MM.1S (cell line): ENCODE results near the gene OR10H2.
A peak's percentile ranks its signal among the peaks of the same experiment; 100 is the strongest.

ENCODE experiments used
- DNase-seq: peaks from one replicate; pipeline ENCODE4 v3.0.0-alpha.2; 2015
- H2AFZ ChIP-seq: fragments of 300-600 bp; sonication (generic); 2 replicates; pipeline ENCODE4 v1.6.0; 2016; ENCODE audit warnings: antibody characterized with exemption, low read length
- H3F3A ChIP-seq: fragments of 300-600 bp; sonication (generic); 2 replicates; pipeline ENCODE4 v1.6.1; 2016; ENCODE audit warnings: mild to moderate bottlenecking, antibody characterized with exemption, low read length, moderate library complexity, mixed read lengths; ENCODE audit not compliant: insufficient read depth
- H3K27ac ChIP-seq: fragments of 300-600 bp; sonication (generic); 2 replicates; pipeline ENCODE4 v1.5.1; 2016; ENCODE audit warnings: mild to moderate bottlenecking, low read length
- H3K27me3 ChIP-seq: fragments of 300-600 bp; sonication (generic); replicated peaks from 2 replicates; pipeline ENCODE4 v1.6.0; 2016; ENCODE audit warnings: low read length; ENCODE audit not compliant: insufficient read depth
- H3K36me3 ChIP-seq: fragments of 300-600 bp; sonication (generic); replicated peaks from 2 replicates; pipeline ENCODE4 v1.6.1; 2016; ENCODE audit warnings: mild to moderate bottlenecking, low read length, mixed read lengths; ENCODE audit not compliant: insufficient read depth
- H3K4me1 ChIP-seq: fragments of 300-600 bp; sonication (generic); 2 replicates; pipeline ENCODE4 v1.6.1; 2016; ENCODE audit warnings: low read length, mixed read lengths
- H3K4me2 ChIP-seq: fragments of 300-600 bp; sonication (generic); 2 replicates; pipeline ENCODE4 v1.6.0; 2016; ENCODE audit warnings: low read depth, low read length
- H3K4me3 ChIP-seq: fragments of 300-600 bp; sonication (generic); 2 replicates; pipeline ENCODE4 v1.5.1; 2016; ENCODE audit warnings: low read length, mixed read lengths
- H3K79me2 ChIP-seq: fragments of 300-600 bp; sonication (generic); 2 replicates; pipeline ENCODE4 v1.6.1; 2016; ENCODE audit warnings: mixed run types, low read length, mixed read lengths
- H3K9ac ChIP-seq: fragments of 300-600 bp; sonication (generic); 2 replicates; pipeline ENCODE4 v1.6.1; 2016; ENCODE audit warnings: low read length, mixed read lengths
- H3K9me2 ChIP-seq: fragments of 300-600 bp; sonication (generic); replicated peaks from 2 replicates; pipeline ENCODE4 v1.6.1; 2016; ENCODE audit warnings: mild to moderate bottlenecking, low read length, mixed read lengths; ENCODE audit not compliant: insufficient read depth
- H3K9me3 ChIP-seq: fragments of 300-600 bp; sonication (generic); replicated peaks from 2 replicates; pipeline ENCODE4 v1.6.1; 2016; ENCODE audit warnings: mild to moderate bottlenecking, low read length, mixed read lengths; ENCODE audit not compliant: insufficient read depth
- H4K20me1 ChIP-seq: fragments of 300-600 bp; sonication (generic); 2 replicates; pipeline ENCODE4 v1.6.1; 2016; ENCODE audit warnings: mild to moderate bottlenecking, low read length, moderate library complexity, mixed read lengths; ENCODE audit not compliant: insufficient read depth
- CTCF ChIP-seq: fragments of 300-600 bp; sonication (generic); IDR thresholded peaks from 2 replicates; pipeline ENCODE4 v1.5.1; 2016; ENCODE audit warnings: antibody characterized with exemption, low read length, mixed read lengths
- EZH2 ChIP-seq: fragments of 300-600 bp; sonication (generic); optimal IDR thresholded peaks from 2 replicates; pipeline ENCODE3; 2017; ENCODE audit warnings: low read depth, mild to moderate bottlenecking, antibody characterized with exemption, low read length, mixed read lengths
- EZH2phosphoT487 ChIP-seq: fragments of 300-600 bp; sonication (generic); IDR thresholded peaks from 2 replicates; pipeline ENCODE4 v1.6.1; 2018; ENCODE audit warnings: antibody characterized with exemption, low read length

The OR10H2 gene

GRCh38 chr19:15737722-15738121 lies 9.9 kb downstream of the OR10H2 start, which contains the start of gene OR10H3:
Gene OR10H3, plus strand, starts transcription at chr19:15737985. Its CDS starts 3,408 bp downstream, at chr19:15741393.
- DNase-seq: no peak
- Histone ChIP-seq H3K36me3 (no peaks in the 10 kb centered on the region), H2AFZ (no peak within 1 kb of the TSS), H3K4me2 (no peak within 1 kb of the TSS), H3K27me3 (peaks cover 74% of the 10 kb centered on the region), H3K4me1 (no peaks in the 10 kb centered on the region), H3K9me3 (no peaks in the 10 kb centered on the region), H3K27ac (no peak within 1 kb of the TSS), H3K79me2 (no peaks in the 10 kb centered on the region), H3K9me2 (no peaks in the 10 kb centered on the region), H4K20me1 (no peaks in the 10 kb centered on the region), H3F3A (no peaks in the 10 kb centered on the region), H3K4me3 (no peak within 1 kb of the TSS), H3K9ac (no peak within 1 kb of the TSS)
- no peak for TF ChIP-seq EZH2phosphoT487
- no peak for TF ChIP-seq EZH2
- no peak for TF ChIP-seq CTCF

GRCh38 chr19:15740785-15741184 lies 13.0 kb downstream of the OR10H2 start:
- Histone ChIP-seq H3K36me3 (no peaks in the 10 kb centered on the region), H3F3A (no peaks in the 10 kb centered on the region), H3K4me1 (no peaks in the 10 kb centered on the region), H3K9me2 (no peaks in the 10 kb centered on the region), H3K9ac (no peak overlapping the region), H3K9me3 (no peaks in the 10 kb centered on the region), H3K4me3 (no peak overlapping the region), H3K27ac (no peak overlapping the region), H4K20me1 (no peaks in the 10 kb centered on the region), H3K79me2 (no peaks in the 10 kb centered on the region), H3K27me3 (peaks cover 77% of the 10 kb centered on the region), H3K4me2 (no peak overlapping the region), H2AFZ (no peak overlapping the region)
- no peak for DNase-seq
- TF ChIP-seq CTCF (no peak), EZH2phosphoT487 (no peak), EZH2 (no peak)

- no peak overlapping the region for H3K9ac ChIP-seq
- H2AFZ ChIP-seq: no peak overlapping the region
- H3K79me2 ChIP-seq: no peaks in the 10 kb centered on the region
- H3F3A ChIP-seq: no peaks in the 10 kb centered on the region
- no peak overlapping the region for H3K27ac ChIP-seq
- no peaks in the 10 kb centered on the region for H3K4me1 ChIP-seq
- no peaks in the 10 kb centered on the region for H3K9me3 ChIP-seq
- H4K20me1 ChIP-seq: no peaks in the 10 kb centered on the region
- H3K36me3 ChIP-seq: no peaks in the 10 kb centered on the region
- no peak for DNase-seq
- TF ChIP-seq EZH2phosphoT487: no peak
- peak; percentile 39 for TF ChIP-seq EZH2
- no peak for TF ChIP-seq CTCF
- H3K9me2 ChIP-seq: no peaks in the 10 kb centered on the region
- H3K4me3 ChIP-seq: no peak overlapping the region
- H3K27me3 ChIP-seq: peaks cover 93% of the 10 kb centered on the region
- H3K4me2 ChIP-seq: no peak overlapping the region
Observed at GRCh38 chr19:15748239-15748638, 20.4 kb downstream of the OR10H2 start.

- Histone ChIP-seq H3K9me3 (no peaks in the 10 kb centered on the region), H2AFZ (no peak overlapping the region), H3F3A (no peaks in the 10 kb centered on the region), H4K20me1 (no peaks in the 10 kb centered on the region), H3K4me2 (no peak overlapping the region), H3K36me3 (no peaks in the 10 kb centered on the region), H3K4me3 (no peak overlapping the region), H3K27me3 (peaks cover 94% of the 10 kb centered on the region), H3K9me2 (no peaks in the 10 kb centered on the region), H3K27ac (no peak overlapping the region), H3K79me2 (no peaks in the 10 kb centered on the region), H3K9ac (no peak overlapping the region), H3K4me1 (no peaks in the 10 kb centered on the region)
- TF ChIP-seq CTCF: no peak
- no peak for TF ChIP-seq EZH2phosphoT487
- TF ChIP-seq EZH2: no peak
- DNase-seq: no peak
Observed at GRCh38 chr19:15758379-15758778, 30.6 kb downstream of the OR10H2 start.
